Osteoblast (primary cell): ENCODE measurements around the gene MMP24OS. TPM values are rescaled to one million over a fixed set of nuclear protein-coding genes. Genes with fewer than 3 reads are reported as not detected.
A peak's percentile ranks its signal among the peaks of the same experiment; 100 is the strongest.

Source experiments
- DNase-seq: peaks from one replicate; pipeline ENCODE4 v3.0.0; 2011; ENCODE audit warnings: low spot score, mixed read lengths; ENCODE audit not compliant: insufficient read length; ENCODE audit errors: missing footprints
- H2AFZ ChIP-seq: 2 replicates; pipeline ENCODE4 v1.6.0; 2011; ENCODE audit warnings: mild to moderate bottlenecking, low read length
- H3K27ac ChIP-seq: 2 replicates; pipeline ENCODE4 v1.5.1; 2011; ENCODE audit warnings: mild to moderate bottlenecking, low read depth, low read length, moderate library complexity
- H3K27me3 ChIP-seq: 2 replicates; pipeline ENCODE4 v1.6.0; 2012; ENCODE audit warnings: mild to moderate bottlenecking, control low read depth, inconsistent platforms, low read length, moderate library complexity; ENCODE audit not compliant: insufficient read depth
- H3K36me3 ChIP-seq: 2 replicates; pipeline ENCODE4 v1.5.1; 2011; ENCODE audit warnings: mild to moderate bottlenecking, low read length, control low read depth, moderate library complexity; ENCODE audit not compliant: insufficient read depth
- H3K4me1 ChIP-seq: 2 replicates; pipeline ENCODE4 v1.5.1; 2011; ENCODE audit warnings: mild to moderate bottlenecking, low read length, control low read depth, moderate library complexity; ENCODE audit not compliant: insufficient read depth
- H3K4me2 ChIP-seq: 2 replicates; pipeline ENCODE4 v1.6.0; 2011; ENCODE audit warnings: mild to moderate bottlenecking, low read length; ENCODE audit not compliant: insufficient read depth
- H3K4me3 ChIP-seq: fragments of 200-600 bp; sonication (generic); 3 replicates; pipeline ENCODE4 v1.5.1; 2012; ENCODE audit warnings: mild to moderate bottlenecking, low read length, inconsistent platforms; ENCODE audit not compliant: insufficient read depth
- H3K79me2 ChIP-seq: 2 replicates; pipeline ENCODE4 v1.6.0; 2012; ENCODE audit warnings: mild to moderate bottlenecking, low read length, control low read depth, inconsistent platforms; ENCODE audit not compliant: insufficient read depth
- H3K9me3 ChIP-seq: 2 replicates; pipeline ENCODE4 v1.5.1; 2011; ENCODE audit warnings: low read depth, low read length, control low read depth
- H4K20me1 ChIP-seq: 2 replicates; pipeline ENCODE4 v1.6.0; 2012; ENCODE audit warnings: mild to moderate bottlenecking, low read length, control low read depth; ENCODE audit not compliant: insufficient read depth
- CTCF ChIP-seq: IDR thresholded peaks from 2 replicates; pipeline ENCODE4 v1.5.1; 2011; ENCODE audit warnings: mild to moderate bottlenecking, low read depth, low read length, moderate library complexity; ENCODE audit errors: extremely low read depth
- total RNA-seq: library from RNA; depleted of rRNA; stranded (reverse); fragments of >200 nt; gene quantifications from 2 replicates; pipeline ENCODE4 v1.2.3, GENCODE V29; 2012

MMP24OS gene
- total RNA-seq, 1 donor = 22.1 TPM

DNA sequence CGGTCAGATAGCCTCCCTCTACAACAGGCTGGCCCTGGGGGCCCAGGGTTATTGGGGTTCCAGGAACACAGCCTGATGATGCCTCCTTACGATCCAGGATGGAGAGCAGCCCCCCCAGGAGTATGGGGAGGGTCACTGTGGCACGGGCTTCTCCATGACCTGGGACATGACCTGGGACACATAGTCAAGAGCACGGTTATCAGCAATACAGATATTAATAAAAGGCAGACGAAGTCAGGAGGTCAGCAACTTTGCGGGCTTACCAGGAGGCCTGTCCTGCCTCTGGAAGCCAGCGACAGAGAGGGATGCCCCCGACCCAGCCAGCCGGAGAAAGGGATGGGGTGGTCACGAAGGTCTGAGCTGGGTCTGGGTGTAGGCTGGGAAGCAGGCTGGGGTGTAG, 795 bp downstream of the MMP24OS start:
- H3K27ac ChIP-seq = peak overlapping the region; percentile 78
- H3K27me3 ChIP-seq = no peaks in the 10 kb centered on the region
- H3K4me3 ChIP-seq = peak overlapping the region; percentile 80
- no peak for TF ChIP-seq CTCF
- H3K4me1 ChIP-seq = peaks cover 18% of the 10 kb centered on the region
- peaks cover 11% of the 10 kb centered on the region for H4K20me1 ChIP-seq
- peak overlapping the region; percentile 90 for H3K4me2 ChIP-seq
- H3K36me3 ChIP-seq = peaks cover 58% of the 10 kb centered on the region
- no peaks in the 10 kb centered on the region for H3K9me3 ChIP-seq
- peak; percentile 85 for DNase-seq
- H2AFZ ChIP-seq = no peak overlapping the region
- peaks cover 54% of the 10 kb centered on the region for H3K79me2 ChIP-seq

- Histone ChIP-seq H2AFZ (no peak overlapping the region), H3K4me3 (peak overlapping the region; percentile 80), H3K79me2 (peaks cover 47% of the 10 kb centered on the region), H3K27ac (peak overlapping the region; percentile 78), H3K4me2 (peak overlapping the region; percentile 90), H3K9me3 (no peaks in the 10 kb centered on the region), H3K36me3 (peaks cover 53% of the 10 kb centered on the region), H4K20me1 (peaks cover 11% of the 10 kb centered on the region), H3K27me3 (no peaks in the 10 kb centered on the region), H3K4me1 (peaks cover 25% of the 10 kb centered on the region)
- peak; percentile 85 for DNase-seq
- TF ChIP-seq CTCF = no peak
Observed at GRCh38 chr20:35276408-35276807, 1.5 kb downstream of the MMP24OS start.

DNA sequence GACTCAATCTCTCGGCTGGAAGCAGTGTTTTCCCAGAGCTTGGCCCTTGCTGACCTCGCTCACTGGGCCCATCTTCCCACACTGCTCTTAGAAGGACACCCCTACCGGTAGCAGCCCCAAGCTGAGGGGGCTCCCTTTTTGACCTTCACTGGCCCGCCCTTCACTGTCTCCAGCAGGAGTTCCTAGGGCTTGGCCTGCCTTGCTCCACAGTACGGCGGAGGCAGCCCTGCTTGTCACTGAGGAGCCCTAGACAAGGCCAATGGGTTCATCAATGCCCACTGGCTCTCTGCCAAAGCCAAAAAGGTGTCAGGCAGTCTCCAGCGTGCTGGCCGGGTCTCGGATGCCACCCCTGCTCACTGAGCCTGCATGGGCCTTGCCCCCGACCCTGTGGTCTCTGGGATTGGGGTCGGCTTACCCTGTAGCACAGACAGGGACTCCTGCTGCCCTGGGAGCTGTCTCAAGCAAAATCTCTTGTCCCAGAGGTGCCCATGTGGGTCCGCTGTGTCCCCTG, 2.1 kb downstream of the MMP24OS start:
- DNase-seq = no peak
- peaks cover 54% of the 10 kb centered on the region for H3K36me3 ChIP-seq
- no peak overlapping the region for H2AFZ ChIP-seq
- TF ChIP-seq CTCF = no peak
- H3K27ac ChIP-seq = peak overlapping the region; percentile 78
- no peak overlapping the region for H3K4me3 ChIP-seq
- no peak overlapping the region for H3K4me2 ChIP-seq
- H4K20me1 ChIP-seq = peaks cover 10% of the 10 kb centered on the region
- no peaks in the 10 kb centered on the region for H3K9me3 ChIP-seq
- peaks cover 42% of the 10 kb centered on the region for H3K79me2 ChIP-seq
- no peaks in the 10 kb centered on the region for H3K27me3 ChIP-seq
- peaks cover 25% of the 10 kb centered on the region for H3K4me1 ChIP-seq

DNA sequence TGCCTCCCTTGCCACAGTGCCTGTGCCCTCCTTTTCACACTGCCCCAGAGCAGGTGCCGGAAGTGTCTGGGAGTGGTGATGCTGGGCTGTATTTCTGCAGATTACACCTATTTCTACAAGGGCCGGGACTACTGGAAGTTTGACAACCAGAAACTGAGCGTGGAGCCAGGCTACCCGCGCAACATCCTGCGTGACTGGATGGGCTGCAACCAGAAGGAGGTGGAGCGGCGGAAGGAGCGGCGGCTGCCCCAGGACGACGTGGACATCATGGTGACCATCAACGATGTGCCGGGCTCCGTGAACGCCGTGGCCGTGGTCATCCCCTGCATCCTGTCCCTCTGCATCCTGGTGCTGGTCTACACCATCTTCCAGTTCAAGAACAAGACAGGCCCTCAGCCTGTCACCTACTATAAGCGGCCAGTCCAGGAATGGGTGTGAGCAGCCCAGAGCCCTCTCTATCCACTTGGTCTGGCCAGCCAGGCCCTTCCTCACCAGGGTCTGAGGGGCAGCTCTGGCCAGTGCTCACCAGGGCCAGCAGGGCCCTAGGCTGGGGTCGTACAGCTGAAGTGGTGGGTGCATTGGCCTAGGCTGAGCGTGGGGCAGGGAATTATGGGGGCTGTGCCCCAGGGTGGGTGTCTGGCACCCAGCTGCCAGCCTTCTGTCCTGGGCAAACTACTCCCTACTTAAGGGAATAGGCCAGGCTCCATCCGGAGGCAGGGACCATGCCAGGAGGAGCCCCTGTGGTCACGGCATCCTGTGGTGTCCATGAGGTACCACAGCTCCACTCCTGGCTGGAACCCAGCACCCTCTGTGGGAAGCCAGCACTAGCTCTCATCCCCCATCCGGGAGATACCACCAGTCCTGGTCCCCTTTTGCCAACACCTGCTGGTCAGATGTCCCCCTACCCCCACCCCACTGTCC, 3.5 kb downstream of the MMP24OS start:
- peaks cover 25% of the 10 kb centered on the region for H3K4me1 ChIP-seq
- TF ChIP-seq CTCF = no peak
- H3K27ac ChIP-seq = no peak overlapping the region
- H3K36me3 ChIP-seq = peaks cover 46% of the 10 kb centered on the region
- H4K20me1 ChIP-seq = peaks cover 7% of the 10 kb centered on the region
- no peak overlapping the region for H3K4me3 ChIP-seq
- no peak overlapping the region for H2AFZ ChIP-seq
- peaks cover 29% of the 10 kb centered on the region for H3K79me2 ChIP-seq
- H3K27me3 ChIP-seq = no peaks in the 10 kb centered on the region
- H3K9me3 ChIP-seq = no peaks in the 10 kb centered on the region
- H3K4me2 ChIP-seq = no peak overlapping the region
- peak; percentile 66 for DNase-seq
